Tibial nerve (tissue), 4 donors: ENCODE measurements around the gene OAS3. TPM values are rescaled to one million over a fixed set of nuclear protein-coding genes. Genes with fewer than 3 reads are reported as not detected.

Experiments
- DNase-seq, 2 donors: peaks; one replicate each; pipeline ENCODE4 v3.0.0-alpha.2; 2019; ENCODE audit warnings: low spot score in 2 of 2
- H3K27ac ChIP-seq, 4 donors: fragments of 200-600 bp; sonication (generic) in 3 of 4; one replicate each; pipeline ENCODE4 v1.5.1; 2017 to 2019; ENCODE audit warnings: mild to moderate bottlenecking in 1 of 4
- H3K27me3 ChIP-seq, 2 donors: fragments of 200-600 bp; sonication (generic) in 1 of 2; one replicate each; pipeline versions ENCODE4 v1.5.1 to v1.6.0; 2017 to 2019
- H3K36me3 ChIP-seq, 3 donors: fragments of 200-600 bp; sonication (generic); one replicate each; pipeline ENCODE4 v1.5.1; 2018 to 2019
- H3K4me1 ChIP-seq, 4 donors: fragments of 200-600 bp; sonication (generic) in 3 of 4; one replicate each; pipeline ENCODE4 v1.5.1; 2017 to 2019
- H3K4me3 ChIP-seq, 4 donors: fragments of 200-600 bp; sonication (generic) in 3 of 4; one replicate each; pipeline ENCODE4 v1.5.1; 2017 to 2019; ENCODE audit warnings: mild to moderate bottlenecking in 1 of 4, moderate library complexity in 1 of 4
- H3K9me3 ChIP-seq, 4 donors: fragments of 200-600 bp; sonication (generic) in 3 of 4; one replicate each; pipeline ENCODE4 v1.5.1; 2017 to 2019
- CTCF ChIP-seq, 5 experiments: fragments of 200-600 bp in 3 of 5; fragments of 450-650 bp in 2 of 5; sonication (generic) in 3 of 5; IDR thresholded peaks; one replicate each; pipeline ENCODE4 v1.5.1; 2016 to 2019; ENCODE audit warnings: antibody characterized with exemption in 5 of 5, mild to moderate bottlenecking in 3 of 5, moderate library complexity in 2 of 5
- EP300 ChIP-seq, 2 donors: sonication (generic); formaldehyde crosslinking; IDR thresholded peaks; one replicate each; pipeline ENCODE4 v1.6.1; 2017; ENCODE audit warnings: antibody characterized with exemption in 2 of 2, mild to moderate bottlenecking in 1 of 2
- POLR2A ChIP-seq, 2 donors: fragments of 450-650 bp; IDR thresholded peaks; one replicate each; pipeline ENCODE4 v1.6.1; 2017; ENCODE audit warnings: antibody characterized with exemption in 2 of 2, mild to moderate bottlenecking in 2 of 2, moderate library complexity in 2 of 2
- WGBS, 2 donors: methylation state at CpG; one replicate each; pipeline ENCODE4 v1.1.5; 2018; 5-methylcytosine and 5-hydroxymethylcytosine counted together
- total RNA-seq, 4 donors: library from RNA; depleted of rRNA; stranded (reverse); fragments of >200 nt; gene quantifications; one replicate each; pipeline ENCODE4 v1.1.0, GENCODE V29; 2016

OAS3 gene
- total RNA-seq, 4 donors from 2014 or later = 5.7 to 16.5 (median 11.3) TPM

GRCh38 chr12:113005762-113006161 lies 67.5 kb downstream of the OAS3 start:
- Histone ChIP-seq H3K27ac (no peak overlapping the region), H3K9me3 (no peaks in the 10 kb centered on the region), H3K27me3 (no peaks in the 10 kb centered on the region), H3K4me3 (no peak overlapping the region), H3K36me3 (peaks cover 0 to 49% (median 0%) of the 10 kb centered on the region in 3 donors), H3K4me1 (no peaks in the 10 kb centered on the region)
- WGBS, 2 donors = 59 to 75% methylated on average over 4 of the region's 4 CpGs
- no peak for DNase-seq
- TF ChIP-seq CTCF (IDR thresholded peaks at IDR 0.05) (no peak), EP300 (IDR thresholded peaks at IDR 0.05) (no peak), POLR2A (IDR thresholded peaks at IDR 0.05) (no peak)

- no peaks in the 10 kb centered on the region for H3K9me3 ChIP-seq
- H3K27ac ChIP-seq = no peak overlapping the region
- H3K4me1 ChIP-seq = no peaks in the 10 kb centered on the region
- no peak for DNase-seq
- TF ChIP-seq CTCF (IDR thresholded peaks at IDR 0.05) (no peak), EP300 (IDR thresholded peaks at IDR 0.05) (no peak)
- H3K36me3 ChIP-seq = peaks cover 0 to 53% (median 0%) of the 10 kb centered on the region in 3 donors
- H3K4me3 ChIP-seq = no peak overlapping the region
- WGBS, 2 donors = 87% methylated on average over 7 of the region's 7 CpGs
- no peaks in the 10 kb centered on the region for H3K27me3 ChIP-seq
Measured at GRCh38 chr12:113006206-113006605, 67.9 kb downstream of the OAS3 start.

- Histone ChIP-seq H3K4me3 (no peak overlapping the region), H3K27me3 (no peaks in the 10 kb centered on the region), H3K36me3 (peaks cover 0 to 56% (median 0%) of the 10 kb centered on the region in 3 donors), H3K9me3 (peaks cover 0 to 3% (median 0%) of the 10 kb centered on the region in 4 donors), H3K4me1 (no peaks in the 10 kb centered on the region), H3K27ac (no peak overlapping the region)
- TF ChIP-seq POLR2A (IDR thresholded peaks at IDR 0.05) (no peak), EP300 (IDR thresholded peaks at IDR 0.05) (no peak), CTCF (IDR thresholded peaks at IDR 0.05) (no peak)
- DNase-seq = no peak
- WGBS, 2 donors = 70 to 71% methylated on average over 6 of the region's 6 CpGs
Measured at GRCh38 chr12:113006641-113007040, 68.4 kb downstream of the OAS3 start.

GRCh38 chr12:113007166-113007565 lies 68.9 kb downstream of the OAS3 start:
- H3K27ac ChIP-seq = no peak overlapping the region
- H3K9me3 ChIP-seq = peaks cover 0 to 3% (median 0%) of the 10 kb centered on the region in 4 donors
- H3K4me1 ChIP-seq = no peaks in the 10 kb centered on the region
- TF ChIP-seq POLR2A (IDR thresholded peaks at IDR 0.05) (no peak), EP300 (IDR thresholded peaks at IDR 0.05) (no peak), CTCF (IDR thresholded peaks at IDR 0.05) (no peak)
- H3K36me3 ChIP-seq = peaks cover 0 to 56% (median 0%) of the 10 kb centered on the region in 3 donors
- DNase-seq = no peak
- WGBS, 2 donors = 84 to 91% methylated on average over 4 of the region's 4 CpGs
- no peak overlapping the region for H3K4me3 ChIP-seq
- no peaks in the 10 kb centered on the region for H3K27me3 ChIP-seq

GRCh38 chr12:113010701-113011100 lies 72.4 kb downstream of the OAS3 start:
- no peak for TF ChIP-seq EP300 (IDR thresholded peaks at IDR 0.05)
- no peak for TF ChIP-seq CTCF (IDR thresholded peaks at IDR 0.05)
- TF ChIP-seq POLR2A (IDR thresholded peaks at IDR 0.05) = no peak
- peaks cover 0 to 3% (median 0%) of the 10 kb centered on the region in 4 donors for H3K9me3 ChIP-seq
- H3K36me3 ChIP-seq = peaks cover 0 to 56% (median 0%) of the 10 kb centered on the region in 3 donors
- no peaks in the 10 kb centered on the region for H3K4me1 ChIP-seq
- no peak overlapping the region for H3K4me3 ChIP-seq
- H3K27ac ChIP-seq = no peak overlapping the region
- H3K27me3 ChIP-seq = no peaks in the 10 kb centered on the region
- DNase-seq = no peak
- 38 to 44% methylated on average over 2 of the region's 2 CpGs for WGBS, 2 donors
